ENCODE data around the gene ABHD17C.

ABHD17C gene

DNA sequence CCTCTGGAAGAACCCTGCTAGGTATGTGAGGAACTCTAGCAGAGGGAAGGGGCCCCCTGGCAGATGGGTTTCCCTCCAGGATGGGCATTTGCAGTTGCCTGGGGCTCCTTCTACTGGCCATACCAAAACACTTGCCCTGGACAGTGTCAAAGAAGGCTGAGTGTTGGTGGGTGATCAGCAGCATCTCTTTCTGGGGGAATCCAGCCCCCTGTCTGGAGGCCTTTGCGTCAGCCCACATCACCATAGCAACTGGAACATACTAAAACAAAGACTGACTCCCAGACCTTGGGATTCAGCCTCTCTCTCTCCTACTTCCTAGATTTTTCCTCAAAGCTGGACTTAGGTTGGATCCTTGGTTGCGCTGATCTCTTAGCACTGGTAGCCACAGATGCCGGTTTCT, 92.2 kb downstream of the ABHD17C start:
- DNase-seq (ENCODE audit: low spot score): peak; percentile 36

DNA sequence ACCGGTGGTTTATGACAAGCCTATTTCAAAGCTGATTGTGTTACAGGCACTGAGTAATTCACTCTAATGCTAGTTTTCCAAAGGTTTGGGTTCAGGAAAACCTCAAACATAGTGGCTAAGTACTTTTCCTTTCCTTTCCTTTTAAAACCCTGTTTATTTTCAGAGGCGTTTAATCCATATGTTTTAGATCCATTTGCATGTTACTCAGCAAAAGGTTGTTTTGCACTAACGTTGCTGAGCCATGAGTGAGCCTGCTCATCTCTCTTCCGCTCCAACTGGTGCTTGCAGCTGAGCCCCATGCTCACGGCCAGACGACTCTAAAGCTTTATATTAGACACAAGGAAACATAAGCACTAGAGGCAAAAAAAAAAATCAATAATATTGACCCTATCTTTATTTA, 93.4 kb downstream of the ABHD17C start:
- DNase-seq (ENCODE audit: low spot score): no peak

DNA sequence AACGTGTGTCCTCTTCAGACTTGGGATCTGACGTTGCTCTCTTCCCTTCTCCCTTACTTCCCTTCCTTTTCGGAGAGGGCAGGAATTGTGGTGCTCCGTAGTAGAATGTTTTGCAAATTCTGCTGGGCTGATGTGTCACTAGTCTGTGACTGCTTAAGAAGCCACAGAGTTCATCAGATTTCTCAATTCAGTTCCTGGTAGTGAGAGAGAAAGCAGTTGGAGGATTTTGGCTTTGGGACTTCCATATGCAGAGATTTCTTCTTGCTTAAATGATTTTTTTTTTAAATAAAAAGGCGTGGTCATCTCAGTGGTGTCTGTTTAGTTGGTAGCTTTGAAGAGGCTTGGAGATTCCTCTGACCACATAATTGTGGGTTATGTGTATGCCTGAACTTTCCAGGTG, 94.2 kb downstream of the ABHD17C start:
- DNase-seq (ENCODE audit: low spot score): peak; percentile 62

DNA sequence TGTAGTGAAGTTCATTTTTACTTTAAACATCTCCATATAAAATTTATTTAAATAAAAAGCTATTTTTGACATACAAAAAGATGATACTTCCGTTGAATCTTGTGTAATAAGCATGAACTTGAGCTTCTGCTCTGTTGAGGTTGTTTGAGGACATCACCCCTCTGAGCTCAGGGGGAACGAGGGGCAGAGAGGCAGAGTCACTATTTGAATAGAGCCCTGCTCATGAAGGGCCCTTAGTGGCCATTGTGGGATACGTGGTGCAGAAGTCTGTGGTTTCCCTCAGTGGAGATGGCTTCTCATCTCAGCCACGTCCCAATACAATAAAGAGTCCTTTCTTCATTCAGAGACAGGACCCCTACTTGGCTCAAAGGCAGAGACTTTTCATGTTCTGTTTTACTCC, 94.7 kb downstream of the ABHD17C start:
- no peak for DNase-seq (ENCODE audit: low spot score)

DNA sequence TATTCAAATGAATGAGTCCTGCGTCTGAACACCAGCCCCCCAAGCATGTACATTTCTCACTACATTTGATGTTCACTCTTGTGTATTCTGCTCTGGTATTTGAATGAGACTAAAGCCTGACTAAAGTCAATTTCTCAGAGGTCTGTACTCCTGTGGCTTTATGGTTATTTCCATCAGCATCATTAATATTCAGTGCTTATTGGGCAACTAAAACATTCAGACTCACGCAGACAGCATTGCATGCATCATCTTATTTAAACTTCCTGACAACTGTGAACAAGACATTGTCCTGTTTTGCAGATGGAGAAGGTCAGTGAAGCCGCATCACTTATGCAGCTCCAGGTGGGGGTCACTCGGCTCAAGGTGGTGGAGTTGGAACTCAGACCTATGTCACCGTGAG, 95.1 kb downstream of the ABHD17C start:
- no peak for DNase-seq (ENCODE audit: low spot score)

DNA sequence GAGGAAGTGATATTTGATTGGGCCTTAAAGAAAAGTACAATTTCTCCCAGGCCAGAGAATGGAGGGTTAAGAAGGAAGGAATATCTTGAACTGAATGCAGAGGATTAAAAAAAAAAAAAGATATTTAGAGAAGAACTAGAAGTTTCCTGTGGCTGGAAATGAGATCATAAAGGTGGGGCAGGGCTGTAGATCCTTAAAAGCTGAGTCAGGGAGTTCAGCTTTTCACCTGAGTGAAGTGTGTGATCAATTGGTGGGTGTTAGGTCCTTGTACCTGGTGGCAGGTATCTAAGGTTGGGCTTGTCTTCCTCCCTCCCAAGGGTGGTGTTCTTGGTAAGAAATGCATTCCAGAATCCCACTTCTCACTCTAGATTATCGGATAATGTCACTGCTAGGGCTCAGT, 95.9 kb downstream of the ABHD17C start:
- no peak for DNase-seq (ENCODE audit: low spot score)

DNA sequence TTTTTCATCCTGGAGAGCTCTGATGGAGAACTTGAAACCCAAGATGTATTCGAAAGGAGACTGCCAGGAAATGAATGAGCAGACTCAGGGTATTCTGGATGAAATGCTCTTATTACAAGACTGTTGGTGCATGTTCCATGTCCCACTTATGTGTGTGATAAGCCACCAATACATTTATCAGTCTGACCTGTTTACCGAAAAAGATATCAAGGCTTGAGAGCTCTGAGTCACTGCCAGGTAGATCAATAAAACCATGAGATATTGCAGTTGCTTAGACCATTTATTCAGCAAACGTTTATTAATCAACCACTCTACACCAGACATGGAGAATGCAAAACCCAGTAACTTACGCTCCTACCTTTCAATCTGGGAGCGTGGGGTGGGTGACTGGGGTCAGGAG, 101.3 kb downstream of the ABHD17C start:
- no peak for DNase-seq (ENCODE audit: low spot score)

DNA sequence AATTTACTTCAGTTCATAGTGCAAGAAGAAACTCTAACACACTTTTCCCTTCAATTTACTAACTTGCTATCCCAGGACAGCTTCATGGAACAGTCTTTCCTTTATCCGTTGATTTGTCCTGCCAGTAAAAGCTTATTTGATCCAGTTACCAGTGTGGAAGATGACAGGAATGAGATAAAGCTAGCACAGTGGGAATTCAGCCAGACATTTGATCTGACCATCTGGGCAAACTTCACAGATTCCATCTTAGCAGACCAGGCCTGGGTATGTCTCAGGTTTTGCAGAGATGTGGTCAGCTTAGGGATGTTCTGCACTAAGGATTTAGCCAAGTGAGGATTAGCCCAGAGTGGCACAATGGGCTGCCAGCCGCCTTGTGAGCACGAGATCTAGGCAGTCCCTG, 103.8 kb downstream of the ABHD17C start:
- DNase-seq (ENCODE audit: low spot score): no peak

DNA sequence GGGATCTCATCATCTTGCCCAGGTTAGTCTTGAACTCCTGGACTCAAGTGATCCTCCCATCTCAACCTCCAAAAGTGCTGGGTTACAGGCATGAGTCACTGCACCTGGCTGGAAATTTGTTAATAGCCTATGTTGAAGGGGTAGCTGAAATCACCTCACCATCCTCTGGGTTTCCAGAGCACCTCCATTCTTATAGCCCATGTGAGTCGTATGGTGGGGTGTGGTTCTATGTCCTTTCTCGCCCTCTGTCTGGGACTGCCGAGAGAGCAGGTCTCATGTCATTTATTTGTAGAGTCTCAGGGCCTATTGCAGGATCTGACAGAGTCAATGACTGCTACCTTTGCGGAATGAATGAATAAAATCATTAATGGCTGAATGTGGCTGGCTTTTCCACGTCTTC, 105.0 kb downstream of the ABHD17C start:
- no peak for DNase-seq (ENCODE audit: low spot score)

DNA sequence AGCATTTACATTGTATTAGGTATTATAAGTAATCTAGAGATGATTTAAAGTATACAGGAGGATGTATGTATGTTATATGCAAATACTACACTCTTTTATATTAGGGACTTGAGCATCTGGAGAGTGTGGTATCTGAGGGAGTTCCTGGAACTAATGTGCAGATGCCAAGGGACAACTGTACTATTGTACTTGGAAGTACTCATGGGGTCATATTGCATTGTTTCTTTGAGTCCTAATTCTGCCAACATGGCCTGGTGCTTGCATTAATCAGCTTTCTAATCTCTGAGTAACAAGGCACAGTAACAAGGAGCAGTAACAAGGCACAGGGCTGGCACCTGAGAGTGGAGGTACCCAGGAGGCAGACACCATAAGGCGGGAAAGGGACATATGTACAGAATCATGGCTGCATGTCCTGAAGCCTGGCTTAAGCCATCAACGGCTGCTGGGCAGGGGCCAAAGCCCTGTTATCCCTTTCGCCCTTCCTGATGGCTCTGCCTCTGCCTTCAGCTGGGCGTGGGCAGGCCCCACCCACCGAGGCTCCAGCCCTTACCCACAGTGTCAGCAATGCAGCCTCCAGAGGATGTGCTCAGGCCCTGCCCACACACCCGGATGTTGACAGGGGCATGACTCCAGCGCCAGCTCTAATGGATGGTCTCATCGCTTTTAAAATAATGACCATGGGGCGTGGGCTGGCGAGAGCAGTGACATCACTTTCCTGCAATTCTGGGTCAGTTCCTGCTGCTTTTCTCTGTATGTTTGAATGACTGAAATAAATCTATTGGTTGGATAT, 107.0 kb downstream of the ABHD17C start:
- no peak for DNase-seq (ENCODE audit: low spot score)

DNA sequence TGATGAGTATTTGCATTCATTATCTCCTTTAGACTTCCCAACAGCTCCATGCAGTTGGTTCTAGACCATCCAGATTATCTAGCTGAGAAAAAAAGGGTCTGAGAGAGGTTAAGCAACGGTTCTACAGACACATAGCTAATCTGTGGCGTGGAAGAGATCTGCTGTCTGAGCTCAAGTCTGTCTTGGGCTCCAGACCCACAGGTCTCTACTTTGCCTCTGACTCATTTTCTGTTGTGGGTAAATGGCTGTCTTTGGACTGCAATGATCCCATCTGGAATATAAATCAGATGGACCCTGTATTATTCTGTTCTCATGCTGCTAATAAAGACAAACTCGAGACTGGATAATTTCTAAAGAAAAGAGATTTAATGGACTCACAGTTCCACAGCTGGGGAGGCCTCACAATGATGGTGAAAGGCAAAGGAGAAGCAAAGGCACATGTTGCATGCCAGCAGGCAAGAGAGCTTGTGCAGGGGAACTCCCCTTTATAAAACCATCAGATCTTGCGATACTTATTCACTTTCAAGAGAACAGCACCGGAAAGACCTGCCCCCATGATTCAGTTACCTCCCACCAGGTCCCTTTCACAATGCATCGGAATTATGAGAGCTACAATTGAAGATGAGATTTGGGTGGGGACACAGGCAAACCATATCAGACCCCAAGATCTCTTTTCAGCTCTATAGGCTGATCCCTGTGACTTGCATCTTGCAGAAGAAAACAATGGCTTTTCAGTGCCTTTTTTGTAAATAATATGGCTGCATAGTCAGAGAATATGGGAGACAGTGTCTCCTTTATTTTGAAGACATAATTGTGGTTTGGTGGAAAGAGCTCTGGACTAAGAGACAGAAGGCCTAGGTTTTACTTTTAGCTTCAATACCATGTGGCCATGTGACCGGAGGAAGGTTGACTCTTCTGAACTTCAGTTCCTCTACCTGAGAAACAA, 108.7 kb downstream of the ABHD17C start:
- no peak for DNase-seq (ENCODE audit: low spot score)

DNA sequence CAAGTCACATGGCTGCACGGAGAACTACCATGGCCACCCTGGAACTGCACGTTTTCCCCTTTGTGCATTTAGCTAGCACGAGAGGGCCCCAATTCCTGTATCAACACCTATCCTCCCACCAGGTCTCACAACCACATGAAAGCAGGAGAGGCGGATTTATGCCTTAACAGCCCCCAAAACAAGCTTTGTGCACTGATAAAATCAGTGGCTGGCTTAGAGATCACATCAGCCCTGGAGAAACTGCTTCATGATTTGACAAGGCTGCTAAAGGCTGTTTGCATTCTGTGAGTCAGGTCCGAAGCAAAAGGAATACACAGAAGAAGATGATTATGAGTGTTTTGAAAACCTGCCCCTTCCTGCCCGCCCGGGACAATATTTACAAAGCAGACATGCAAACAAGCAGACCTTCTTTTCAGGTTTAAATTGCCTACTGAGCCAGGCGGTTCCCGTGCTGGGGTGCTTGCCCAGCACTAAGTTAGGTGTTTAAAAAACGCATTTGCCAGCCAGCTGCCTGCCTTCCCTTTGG, 109.9 kb downstream of the ABHD17C start:
- no peak for DNase-seq (ENCODE audit: low spot score)

All from AG20443 (cell line).